GM19438 (cell line): ENCODE data around the gene HLA-DMA.

Experiments used
- ATAC-seq: cut with Tn5 transposase; IDR thresholded peaks from one replicate; pipeline ENCODE4 v1.9.1; 2021; ENCODE audit warnings: low read depth; ENCODE audit not compliant: unreplicated experiment

The HLA-DMA gene

GRCh38 chr6:32952817-32953739, at the start of gene HLA-DMA:
Gene HLA-DMA (minus strand): TSS chr6:32953097. CDS start chr6:32953036, 61 bp downstream.
- peak; percentile 85 for ATAC-seq

GRCh38 chr6:33001685-33002084, 48.8 kb upstream of the HLA-DMA start:
- ATAC-seq = no peak

- ATAC-seq = no peak
These were observed 47.2 kb upstream of the HLA-DMA start for GRCh38 chr6:33000055-33000454.

- no peak for ATAC-seq
These were observed 42.6 kb upstream of the HLA-DMA start for GRCh38 chr6:32995448-32995847.

GRCh38 chr6:32993363-32993973, 40.6 kb upstream of the HLA-DMA start:
- no peak for ATAC-seq

- no peak for ATAC-seq
These were observed 39.1 kb upstream of the HLA-DMA start for GRCh38 chr6:32991972-32992371.

- ATAC-seq = no peak
These were observed 36.5 kb upstream of the HLA-DMA start for GRCh38 chr6:32989368-32989767.

GRCh38 chr6:32984622-32985389, 31.9 kb upstream of the HLA-DMA start:
- ATAC-seq = no peak

GRCh38 chr6:32983964-32984621, 31.2 kb upstream of the HLA-DMA start:
- no peak for ATAC-seq

GRCh38 chr6:32983493-32983848, 30.6 kb upstream of the HLA-DMA start:
- no peak for ATAC-seq

GRCh38 chr6:32982702-32983492, 30.0 kb upstream of the HLA-DMA start:
- no peak for ATAC-seq

GRCh38 chr6:32982084-32982701, 29.3 kb upstream of the HLA-DMA start:
- no peak for ATAC-seq

GRCh38 chr6:32980488-32981038, 27.7 kb upstream of the HLA-DMA start:
- no peak for ATAC-seq

- ATAC-seq = no peak
These were observed 27.0 kb upstream of the HLA-DMA start for GRCh38 chr6:32979720-32980487.

- ATAC-seq = no peak
These were observed 25.0 kb upstream of the HLA-DMA start for GRCh38 chr6:32977953-32978324.

- no peak for ATAC-seq
These were observed 24.5 kb upstream of the HLA-DMA start for GRCh38 chr6:32977272-32977952.

- ATAC-seq = no peak
These were observed 23.6 kb upstream of the HLA-DMA start for GRCh38 chr6:32976334-32977069.
